HG03097 (cell line): Measurements from ENCODE around the gene GDPGP1.
"Not testable (repeated sequence)": the region's sequence is repeated elsewhere in the genome, so short reads cannot be mapped to it uniquely, and the experiment has no call there.

Source experiments
- ATAC-seq: cut with Tn5 transposase; IDR thresholded peaks from one replicate; pipeline ENCODE4 v1.9.1; 2021; ENCODE audit not compliant: unreplicated experiment, low FRiP score

The GDPGP1 gene

GRCh38 chr15:90293040-90293810, 59.2 kb downstream of the GDPGP1 start:
- ATAC-seq, result not testable (repeated sequence)

GRCh38 chr15:90294159-90294558, 60.1 kb downstream of the GDPGP1 start:
- no peak for ATAC-seq

- ATAC-seq, result no peak
Measured at GRCh38 chr15:90294601-90295269, 60.7 kb downstream of the GDPGP1 start.

GRCh38 chr15:90295270-90295648, 61.2 kb downstream of the GDPGP1 start:
- no peak for ATAC-seq
